IMR-90 (cell line): ENCODE results near the gene NCKAP5L. TPM values are rescaled to one million over a fixed set of nuclear protein-coding genes. Genes with fewer than 3 reads are reported as not detected.
A peak's percentile ranks its signal among the peaks of the same experiment; 100 is the strongest.

ENCODE experiments used
- ATAC-seq: fragments of 200-7000 bp; cut with Tn5 transposase; 2 replicates; pipeline ENCODE4 v1.9.1; 2020; ENCODE audit warnings: low read depth, mild to moderate bottlenecking, moderate library complexity
- BruUV-seq: library from RNA; stranded (reverse); fragments of 400-500 nt; replicated peaks from 2 replicates; lab custom pipeline; 2021; lab: Mats Ljungman, UMichigan
- CTCF ChIA-PET: fragments of 300-600 bp; formaldehyde crosslinking; extraction: SDS; loops from one replicate; lab custom pipeline; 2021; ENCODE audit warnings: antibody characterized with exemption; lab: Yijun Ruan, JAX
- POLR2A ChIA-PET: fragments of 300-600 bp; sonication (Branson Sonifier 250); formaldehyde crosslinking; loops from one replicate; lab custom pipeline; 2022; ENCODE audit warnings: antibody characterized with exemption; ENCODE audit not compliant: unreplicated experiment; lab: Charles Lee
- DNase-seq: peaks from one replicate; pipeline ENCODE4 v3.0.0; 2013
- H2AFZ ChIP-seq: replicated peaks from 2 replicates; pipeline ENCODE3; 2013; ENCODE audit warnings: low read length, mild to moderate bottlenecking; ENCODE audit not compliant: poor library complexity
- H2AK5ac ChIP-seq: 2 replicates; pipeline ENCODE4 v1.6.1; 2013; ENCODE audit warnings: low read depth, low read length, inconsistent platforms
- H2AK9ac ChIP-seq: replicated peaks from 2 replicates; pipeline ENCODE3; 2013; ENCODE audit warnings: mild to moderate bottlenecking, low read depth, low read length, moderate library complexity; ENCODE audit not compliant: poor library complexity
- H2BK120ac ChIP-seq: 2 replicates; pipeline ENCODE4 v1.6.1; 2013; ENCODE audit warnings: low read depth, low read length, inconsistent platforms
- H2BK15ac ChIP-seq: 3 replicates; pipeline ENCODE4 v1.6.1; 2013; ENCODE audit warnings: low read depth, low read length, inconsistent platforms
- H2BK20ac ChIP-seq: 2 replicates; pipeline ENCODE4 v1.6.1; 2013; ENCODE audit warnings: low read depth, mild to moderate bottlenecking, inconsistent platforms, low read length, moderate library complexity
- H2BK5ac ChIP-seq: 2 replicates; pipeline ENCODE4 v1.6.1; 2013; ENCODE audit warnings: mild to moderate bottlenecking, low read depth, low read length, inconsistent platforms; ENCODE audit not compliant: poor library complexity, severe bottlenecking
- H3K14ac ChIP-seq: replicated peaks from 2 replicates; pipeline ENCODE4 v1.6.1; 2013; ENCODE audit warnings: low read depth, low read length, inconsistent platforms
- H3K18ac ChIP-seq: 2 replicates; pipeline ENCODE4 v1.6.1; 2013; ENCODE audit warnings: low read depth, low read length, control low read depth
- H3K23ac ChIP-seq: 2 replicates; pipeline ENCODE4 v1.6.1; 2013; ENCODE audit warnings: low read depth, low read length, inconsistent platforms
- H3K27ac ChIP-seq: 2 replicates; pipeline ENCODE4 v1.5.1; 2013; ENCODE audit warnings: mild to moderate bottlenecking, control low read depth, low read length; ENCODE audit not compliant: insufficient read depth
- H3K27me3 ChIP-seq: 2 replicates; pipeline ENCODE4 v1.6.1; 2013; ENCODE audit warnings: low read length; ENCODE audit not compliant: control insufficient read depth, insufficient read depth
- H3K36me3 ChIP-seq: 2 replicates; pipeline ENCODE4 v1.6.1; 2013; ENCODE audit warnings: low read length, mixed read lengths; ENCODE audit not compliant: control insufficient read depth, insufficient read depth
- H3K4ac ChIP-seq: 2 replicates; pipeline ENCODE4 v1.6.1; 2013; ENCODE audit warnings: low read depth, low read length, inconsistent platforms
- H3K4me1 ChIP-seq: 2 replicates; pipeline ENCODE4 v1.6.1; 2013; ENCODE audit warnings: low read length, mixed read lengths; ENCODE audit not compliant: control insufficient read depth, insufficient read depth
- H3K4me2 ChIP-seq: 2 replicates; pipeline ENCODE4 v1.6.1; 2013; ENCODE audit warnings: low read depth, mild to moderate bottlenecking, control low read depth, low read length, moderate library complexity
- H3K4me3 ChIP-seq: 2 replicates; pipeline ENCODE4 v1.5.1; 2013; ENCODE audit warnings: low read depth, mild to moderate bottlenecking, control low read depth, low read length, moderate library complexity; ENCODE audit not compliant: insufficient read depth
- H3K56ac ChIP-seq: 2 replicates; pipeline ENCODE4 v1.6.1; 2013; ENCODE audit warnings: low read length, inconsistent platforms; ENCODE audit not compliant: insufficient read depth; ENCODE audit errors: extremely low read depth
- H3K79me1 ChIP-seq, 2 experiments: 2 replicates each; pipeline ENCODE4 v1.6.1; 2013; ENCODE audit warnings: low read length in 2 of 2, inconsistent platforms in 1 of 2, low read depth in 1 of 2
- H3K9ac ChIP-seq: 2 replicates; pipeline ENCODE4 v1.6.1; 2013; ENCODE audit warnings: low read depth, low read length, control low read depth
- H3K9me1 ChIP-seq: 2 replicates; pipeline ENCODE4 v1.6.1; 2013; ENCODE audit warnings: low read length, inconsistent platforms; ENCODE audit not compliant: insufficient read depth
- H3K9me3 ChIP-seq: 2 replicates; pipeline ENCODE4 v1.6.1; 2013; ENCODE audit warnings: low read length; ENCODE audit not compliant: control insufficient read depth, insufficient read depth
- H4K20me1 ChIP-seq: 2 replicates; pipeline ENCODE4 v1.6.1; 2013; ENCODE audit warnings: low read length, inconsistent platforms; ENCODE audit not compliant: insufficient read depth
- H4K5ac ChIP-seq: 2 replicates; pipeline ENCODE4 v1.6.1; 2013; ENCODE audit warnings: mild to moderate bottlenecking, low read depth, low read length, control low read depth
- H4K8ac ChIP-seq, 2 experiments: 2 replicates each; pipeline ENCODE4 v1.6.1; 2013; ENCODE audit warnings: low read depth in 2 of 2, low read length in 2 of 2, control low read depth in 1 of 2, inconsistent platforms in 1 of 2
- H4K91ac ChIP-seq: 2 replicates; pipeline ENCODE4 v1.6.1; 2013; ENCODE audit warnings: low read depth, low read length, inconsistent platforms; ENCODE audit not compliant: insufficient read depth
- CEBPB ChIP-seq: IDR thresholded peaks from 2 replicates; pipeline ENCODE4 v1.6.1; 2012; ENCODE audit warnings: low read depth, low read length, improper control_type of control experiment
- FOS ChIP-seq: fragments of 150-350 bp; IDR thresholded peaks from 2 replicates; pipeline ENCODE4 v1.6.1; 2016; ENCODE audit warnings: low read depth, low read length
- NFE2L2 ChIP-seq: fragments of 150-350 bp; IDR thresholded peaks from 2 replicates; pipeline ENCODE4 v1.6.1; 2016; ENCODE audit warnings: low read depth, mild to moderate bottlenecking, low read length
- RAD21 ChIP-seq: IDR thresholded peaks from 2 replicates; pipeline ENCODE4 v1.6.1; 2012; ENCODE audit warnings: low read length, improper control_type of control experiment
- WGBS, 2 experiments: methylation state at CpG; one replicate each; pipeline versions ENCODE4 v1.1.5 to v1.1.7; 2013; ENCODE audit warnings: missing lambda C conversion rate in 2 of 2; ENCODE audit not compliant: insufficient read length in 1 of 2; ENCODE audit errors: extremely low coverage in 2 of 2; 5-methylcytosine and 5-hydroxymethylcytosine counted together
- dilution Hi-C: fragments of 300-500 bp; cut with HindIII; formaldehyde crosslinking; loops from one replicate; pipeline ENCODE4 v1.14.3; 2018; ENCODE audit warnings: low sequenced_read_pairs; ENCODE audit not compliant: unreplicated experiment
- in situ Hi-C: fragments of 300-500 bp; cut with MboI; formaldehyde crosslinking; loops from 3 replicates; pipeline ENCODE4 v1.14.3; 2019; ENCODE audit warnings: low sequenced_read_pairs, inconsistent platforms, mixed read lengths
- intact Hi-C: fragments of 100-400 bp; cut with micrococcal nuclease; formaldehyde crosslinking; loops from 2 replicates; pipeline ENCODE4 v1.10.0; 2022
- polyA plus RNA-seq, 3 experiments: library from polyadenylated mRNA; depleted of rRNA; stranded (reverse); fragments of >200 nt; gene quantifications; 2 replicates each; pipeline ENCODE4 v1.2.3, GENCODE V29; 2012; ENCODE audit warnings: low replicate concordance in 1 of 3
- total RNA-seq: library from RNA; depleted of rRNA; stranded (reverse); fragments of >200 nt; gene quantifications from 2 replicates; pipeline ENCODE4 v1.2.3, GENCODE V29; 2012

The NCKAP5L gene
- total and polyA plus RNA-seq, 2 of the 4 experiments (the other 2 are of a cell fraction), result 6.1 to 14.4 TPM

- peak; percentile 81 for TF ChIP-seq RAD21
Observed at GRCh38 chr12:49838973-49839633, 10.9 kb upstream of the NCKAP5L start (continued).

GRCh38 chr12:49832836-49833421 is 4.7 kb upstream of the NCKAP5L start:
- peak overlapping the region; percentile 35 for H3K14ac ChIP-seq
- H3K9me3 ChIP-seq, result no peaks in the 10 kb centered on the region
- H3K9ac ChIP-seq, result no peak overlapping the region
- CTCF ChIA-PET, result interaction anchor here (1.8 kb wide), 1 partner anchor 22 kb away, joined by 5 read pairs; no protein-coding TSS in a partner anchor
- dilution Hi-C loops (no loop called here), in situ Hi-C loops (no loop called here), intact Hi-C loops (no loop called here)
- WGBS, 2 experiments, result no CpG with 5 or more reads among the region's 5 CpGs
- peak overlapping the region; percentile 51; the same call in 1 of the 2 replicates for H2AK5ac ChIP-seq
- BruUV-seq, result no TSS peak
- peak overlapping the region; percentile 3 for H3K18ac ChIP-seq
- H3K9me1 ChIP-seq, result no peaks in the 10 kb centered on the region
- peak overlapping the region; percentile 36; the same call in 1 of the 2 replicates for H3K27ac ChIP-seq
- no peak overlapping the region for H3K4me2 ChIP-seq
- peak overlapping the region; percentile 3 for H3K23ac ChIP-seq
- peak overlapping the region; percentile 47; the same call in 2 of the 3 replicates for H2BK15ac ChIP-seq
- no peak for ATAC-seq
- no peaks in the 10 kb centered on the region for H4K20me1 ChIP-seq
- peak overlapping the region; percentile 84 for H3K4ac ChIP-seq
- no peaks in the 10 kb centered on the region for H3K27me3 ChIP-seq
- POLR2A ChIA-PET, result no interaction called here
- H2BK20ac ChIP-seq, result peak overlapping the region; percentile 89
- H3K36me3 ChIP-seq, result no peaks in the 10 kb centered on the region
- H3K79me1 ChIP-seq, result peaks cover 0 to 12% of the 10 kb centered on the region in 2 experiments; a peak in 2 of 4 replicates
- TF ChIP-seq CEBPB (peak; percentile 98), FOS (peak; percentile 45), NFE2L2 (no peak)
- peak overlapping the region; percentile 66 for H2AFZ ChIP-seq
- peak; percentile 87 for DNase-seq
- H3K56ac ChIP-seq, result peak overlapping the region; percentile 55; the same call in 1 of the 2 replicates
- H2BK5ac ChIP-seq, result no peak overlapping the region
- H2AK9ac ChIP-seq, result no peak overlapping the region
- peak overlapping the region; percentile 74 for H4K91ac ChIP-seq
- H3K4me3 ChIP-seq, result no peak overlapping the region
- H3K4me1 ChIP-seq, result peaks cover 4% of the 10 kb centered on the region
- peak overlapping the region; percentile 85 to 90; a peak in 3 of 4 replicates for H4K8ac ChIP-seq
- peak overlapping the region; percentile 37 for H4K5ac ChIP-seq
- peak overlapping the region; percentile 93 for H2BK120ac ChIP-seq
